OCI-LY3 (cell line): ENCODE measurements around the gene MPIG6B.

ENCODE experiments used
- H2AFZ ChIP-seq: fragments of 200-600, 300-600 bp; shearing (Covaris generic); 2 replicates; pipeline ENCODE4 v1.6.0; 2014; ENCODE audit warnings: antibody characterized with exemption, low read depth, low read length
- H3K27ac ChIP-seq: fragments of 200-600, 300-600 bp; sonication (generic); 2 replicates; pipeline ENCODE4 v1.5.1; 2014; ENCODE audit warnings: mild to moderate bottlenecking, low read length, moderate library complexity, mixed read lengths
- H3K27me3 ChIP-seq: fragments of 200-600, 300-600 bp; sonication (generic); 2 replicates; pipeline ENCODE4 v1.6.1; 2014; ENCODE audit warnings: low read depth, low read length, mixed read lengths
- H3K36me3 ChIP-seq: fragments of 200-600, 300-600 bp; sonication (generic); replicated peaks from 2 replicates; pipeline ENCODE3; 2014; ENCODE audit warnings: low read depth, low read length, mixed read lengths
- H3K4me1 ChIP-seq: fragments of 300-600, 200-600 bp; sonication (generic); 2 replicates; pipeline ENCODE4 v1.6.1; 2014; ENCODE audit warnings: low read length, mixed read lengths
- H3K4me2 ChIP-seq: fragments of 200-600, 300-600 bp; sonication (generic); 2 replicates; pipeline ENCODE4 v1.6.1; 2014; ENCODE audit warnings: low read length, mixed read lengths
- H3K4me3 ChIP-seq: fragments of 300-600, 200-600 bp; sonication (generic); 2 replicates; pipeline ENCODE4 v1.5.1; 2014; ENCODE audit warnings: antibody characterized with exemption, mild to moderate bottlenecking, low read length, moderate library complexity
- H3K79me2 ChIP-seq: fragments of 300-600, 200-600 bp; shearing (Covaris generic); 2 replicates; pipeline ENCODE4 v1.6.1; 2014; ENCODE audit warnings: mild to moderate bottlenecking, low read length, mixed read lengths
- H3K9ac ChIP-seq: fragments of 300-600, 200-600 bp; shearing (Covaris generic); 2 replicates; pipeline ENCODE4 v1.6.0; 2014; ENCODE audit warnings: mild to moderate bottlenecking, low read length, moderate library complexity
- H3K9me3 ChIP-seq: fragments of 200-600, 300-600 bp; shearing (Covaris generic); 2 replicates; pipeline ENCODE4 v1.6.1; 2014; ENCODE audit warnings: low read length, mixed read lengths; ENCODE audit not compliant: insufficient read depth
- H4K20me1 ChIP-seq: fragments of 200-600, 300-600 bp; sonication (generic); 2 replicates; pipeline ENCODE4 v1.6.1; 2016; ENCODE audit warnings: low read length, mixed read lengths; ENCODE audit not compliant: insufficient read depth
- CTCF ChIP-seq: fragments of 200-600, 300-600 bp; sonication (generic); IDR thresholded peaks from 2 replicates; pipeline ENCODE4 v1.5.1; 2014; ENCODE audit warnings: antibody characterized with exemption, low read length, low read depth
- EZH2phosphoT487 ChIP-seq: fragments of 200-600 bp; shearing (Covaris generic); IDR thresholded peaks from 2 replicates; pipeline ENCODE4 v1.6.1; 2018; ENCODE audit warnings: antibody characterized with exemption, mixed run types, low read depth

Gene MPIG6B

DNA sequence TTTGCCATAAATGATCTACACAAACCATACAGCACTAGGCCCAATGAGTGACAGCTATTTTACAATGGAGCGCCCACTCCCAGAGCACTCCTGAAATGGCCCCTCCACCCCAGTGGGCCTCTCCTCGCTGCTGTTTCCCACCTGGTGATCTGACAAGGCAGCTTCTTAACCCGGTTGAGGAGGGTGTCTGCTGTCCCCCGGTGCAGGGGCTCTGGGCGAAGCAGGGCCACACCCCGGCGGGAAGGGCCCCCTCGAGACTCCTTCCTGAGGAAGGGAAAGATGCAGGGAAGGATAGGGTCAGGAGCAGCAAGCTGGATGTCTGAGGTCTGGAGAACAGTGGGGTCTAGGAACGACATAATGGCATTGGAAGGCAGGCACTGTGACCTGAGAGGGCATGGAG lies 30.3 kb upstream of the MPIG6B start:
- Histone ChIP-seq H3K9ac (no peak overlapping the region), H3K4me1 (peaks cover 5% of the 10 kb centered on the region; the same call in 1 of the 2 replicates), H3K79me2 (no peaks in the 10 kb centered on the region), H3K27me3 (no peaks in the 10 kb centered on the region), H3K36me3 (peaks cover 2% of the 10 kb centered on the region), H3K4me3 (no peak overlapping the region), H3K9me3 (no peaks in the 10 kb centered on the region), H3K27ac (no peak overlapping the region), H2AFZ (no peak overlapping the region), H4K20me1 (no peaks in the 10 kb centered on the region), H3K4me2 (no peak overlapping the region)
- no peak for TF ChIP-seq CTCF
- no peak for TF ChIP-seq EZH2phosphoT487

DNA sequence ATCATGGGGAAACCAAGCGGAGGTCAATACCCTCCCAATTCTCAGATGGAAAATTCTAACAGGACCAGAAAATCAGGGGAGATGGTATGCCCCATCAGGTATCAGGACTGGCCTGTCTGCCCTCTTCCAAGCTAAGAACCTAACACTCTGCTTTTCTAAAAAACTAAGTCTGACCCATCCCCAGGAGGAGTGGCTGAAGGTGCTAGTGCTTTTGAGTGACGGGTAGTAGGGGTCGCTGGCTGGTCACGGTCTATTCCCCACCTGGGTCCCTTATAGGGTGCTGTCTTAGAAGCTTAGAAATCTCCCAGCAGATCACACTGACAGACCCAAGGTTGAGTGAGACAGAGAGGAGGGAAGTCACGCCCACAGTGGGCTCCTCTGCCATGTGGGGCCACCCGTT lies 29.6 kb upstream of the MPIG6B start:
- Histone ChIP-seq H3K4me2 (no peak overlapping the region), H2AFZ (no peak overlapping the region), H3K79me2 (no peaks in the 10 kb centered on the region), H3K36me3 (peaks cover 2% of the 10 kb centered on the region), H3K27me3 (no peaks in the 10 kb centered on the region), H3K9ac (no peak overlapping the region), H3K9me3 (no peaks in the 10 kb centered on the region), H3K4me3 (no peak overlapping the region), H4K20me1 (no peaks in the 10 kb centered on the region), H3K27ac (no peak overlapping the region), H3K4me1 (peaks cover 5% of the 10 kb centered on the region; the same call in 1 of the 2 replicates)
- no peak for TF ChIP-seq CTCF
- no peak for TF ChIP-seq EZH2phosphoT487

- H3K9ac ChIP-seq: no peak overlapping the region
Observed at GRCh38 chr6:31697555-31697954, 25.6 kb upstream of the MPIG6B start.

DNA sequence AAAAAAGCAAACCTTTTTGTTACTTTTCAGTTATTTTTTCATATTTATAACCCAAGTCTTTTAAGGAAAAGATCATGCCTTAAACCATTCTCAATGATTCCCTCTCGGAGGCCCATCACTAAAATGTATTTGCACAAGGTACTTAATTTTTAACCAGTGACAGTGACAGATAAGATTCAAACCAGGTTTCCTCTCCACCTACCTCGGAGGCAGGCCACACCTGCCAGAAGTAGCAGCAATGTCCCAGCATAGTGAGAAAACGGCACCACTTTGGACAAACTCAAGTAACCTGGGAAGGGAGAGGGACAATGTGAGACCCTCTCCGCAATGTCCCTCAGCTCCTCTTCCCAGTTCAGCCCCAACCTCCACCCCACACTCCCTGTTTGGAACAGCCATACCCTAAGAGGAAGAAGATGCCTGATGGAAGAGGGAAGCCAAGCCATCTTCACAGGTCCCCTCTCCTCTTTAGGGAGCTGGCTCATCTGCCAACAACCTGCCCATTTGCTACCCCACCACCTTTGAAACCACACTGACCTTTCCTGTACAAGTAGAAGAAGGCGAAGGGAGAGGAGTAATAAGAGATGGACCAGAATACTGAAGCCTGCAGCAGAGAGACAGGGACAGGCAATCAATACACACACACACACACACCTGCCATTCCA lies 22.3 kb upstream of the MPIG6B start:
- TF ChIP-seq EZH2phosphoT487: no peak
- TF ChIP-seq CTCF: no peak
- Histone ChIP-seq H3K4me3 (no peak overlapping the region), H3K4me2 (no peak overlapping the region)

More at GRCh38 chr6:31697555-31697954, 25.6 kb upstream of the MPIG6B start:
- no peaks in the 10 kb centered on the region for H3K27me3 ChIP-seq
- no peak overlapping the region for H3K27ac ChIP-seq
- H3K79me2 ChIP-seq: peaks cover 14% of the 10 kb centered on the region
- no peaks in the 10 kb centered on the region for H3K36me3 ChIP-seq
- H2AFZ ChIP-seq: no peak overlapping the region
- H3K9me3 ChIP-seq: no peaks in the 10 kb centered on the region
- no peak overlapping the region for H3K4me2 ChIP-seq
- H3K4me3 ChIP-seq: no peak overlapping the region
- no peak for TF ChIP-seq CTCF
- no peak for TF ChIP-seq EZH2phosphoT487
- H4K20me1 ChIP-seq: no peaks in the 10 kb centered on the region
- peaks cover 8% of the 10 kb centered on the region for H3K4me1 ChIP-seq

More for the DNA sequence above, 22.3 kb upstream of the MPIG6B start:
- H3K36me3 ChIP-seq: no peaks in the 10 kb centered on the region
- no peak overlapping the region for H3K27ac ChIP-seq
- no peak overlapping the region for H2AFZ ChIP-seq
- H4K20me1 ChIP-seq: no peaks in the 10 kb centered on the region
- H3K4me1 ChIP-seq: peaks cover 12% of the 10 kb centered on the region
- H3K9me3 ChIP-seq: no peaks in the 10 kb centered on the region
- H3K27me3 ChIP-seq: no peaks in the 10 kb centered on the region
- peaks cover 18% of the 10 kb centered on the region for H3K79me2 ChIP-seq
- no peak overlapping the region for H3K9ac ChIP-seq
